Activated T-cell treated with anti-CD3 and anti-CD28 coated beads, Interleukin-2, amount 50 U/mL, for 4 hours (primary cell): ENCODE results near the gene SURF4. TPM values are rescaled to one million over a fixed set of nuclear protein-coding genes. Genes with fewer than 3 reads are reported as not detected.

Source experiments
- ATAC-seq, 2 donors: fragments of 200-7000 bp; cut with Tn5 transposase; one replicate each; pipeline ENCODE4 v1.10.0; 2021
- DNase-seq: peaks from one replicate; pipeline ENCODE4 v3.0.0-alpha.2; 2020
- H3K27me3 Mint-ChIP-seq: one replicate; pipeline ENCODE4 v1.8.0; 2021; ENCODE audit warnings: low read depth, mixed read lengths
- H3K36me3 Mint-ChIP-seq: one replicate; pipeline ENCODE4 v1.8.0; 2022; ENCODE audit warnings: mixed read lengths; ENCODE audit not compliant: insufficient read depth
- H3K4me1 Mint-ChIP-seq: one replicate; pipeline ENCODE4 v1.8.0; 2021; ENCODE audit warnings: low read depth, mixed read lengths
- H3K4me3 Mint-ChIP-seq: one replicate; pipeline ENCODE4 v1.8.0; 2021; ENCODE audit warnings: mild to moderate bottlenecking, moderate library complexity, mixed read lengths
- H3K9me3 Mint-ChIP-seq: one replicate; pipeline ENCODE4 v1.8.0; 2021; ENCODE audit warnings: mixed read lengths
- total RNA-seq, 3 donors: library from RNA; stranded (reverse); gene quantifications; one replicate each; pipeline ENCODE4 v1.2.1, GENCODE V29; 2021

Gene SURF4
- total RNA-seq, 3 donors from 2014 or later = 235 to 292 (median 255) TPM

DNA sequence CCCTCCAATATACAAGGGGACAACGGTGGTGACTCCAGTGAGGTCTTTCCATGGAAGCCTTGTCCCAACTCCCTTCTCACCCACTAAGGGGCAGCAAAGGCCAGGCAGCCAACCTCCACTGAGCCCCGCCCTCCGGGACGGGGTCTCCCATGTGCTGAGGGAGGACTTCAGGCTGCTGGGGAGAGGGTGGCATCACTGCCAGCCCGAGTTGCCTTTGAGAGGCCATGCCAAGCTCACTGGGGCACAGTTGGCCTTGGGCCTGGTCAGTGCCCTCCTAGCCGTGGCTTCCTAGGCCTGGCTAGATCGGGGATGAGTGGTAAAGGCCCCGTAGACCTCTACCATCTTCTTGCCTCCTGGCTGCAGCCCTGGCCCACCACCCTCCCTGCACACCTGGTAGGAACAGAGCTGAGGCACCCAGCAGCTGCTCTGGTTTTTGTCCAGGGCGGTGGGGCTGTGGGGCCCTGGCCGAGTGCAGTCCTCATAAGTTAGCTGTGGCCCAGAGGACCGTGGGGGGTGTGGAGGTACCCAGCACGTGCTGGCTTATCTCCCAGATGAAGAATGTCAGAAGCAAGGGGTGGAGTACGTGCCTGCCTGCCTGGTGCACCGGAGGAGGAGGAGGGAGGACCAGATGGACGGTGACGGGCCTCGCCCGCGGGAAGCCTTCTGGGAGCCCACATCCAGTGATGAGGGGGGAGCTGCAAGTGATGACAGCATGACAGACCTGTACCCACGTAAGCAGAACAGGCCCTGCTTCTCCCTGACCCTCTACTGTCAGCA lies 16.3 kb downstream of the SURF4 start:
- ATAC-seq = no peak
- Mint-ChIP-seq H3K4me1 (peaks cover 49% of the 10 kb centered on the region), H3K27me3 (no peaks in the 10 kb centered on the region), H3K9me3 (no peaks in the 10 kb centered on the region), H3K4me3 (no peak overlapping the region), H3K36me3 (peaks cover 30% of the 10 kb centered on the region)
- no peak for DNase-seq

DNA sequence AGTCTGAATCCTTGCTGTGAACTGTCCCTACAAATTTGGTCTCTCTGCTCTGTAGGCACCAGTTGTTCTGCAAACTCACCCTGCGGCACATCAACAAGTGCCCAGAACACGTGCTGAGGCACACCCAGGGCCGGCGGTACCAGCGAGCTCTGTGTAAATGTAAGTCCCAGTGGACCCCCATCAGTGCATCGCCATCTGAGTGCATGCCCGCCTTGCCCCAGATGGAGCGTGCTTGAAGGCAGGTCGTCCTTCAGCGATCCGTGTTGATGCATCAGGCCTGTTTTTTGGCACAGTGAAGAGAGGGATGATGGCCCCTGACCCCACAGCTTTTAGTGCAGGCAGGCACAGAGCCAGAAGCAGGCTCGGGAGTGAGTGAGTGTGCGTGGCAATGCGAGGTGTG lies 18.2 kb downstream of the SURF4 start:
- Mint-ChIP-seq H3K4me1 (peaks cover 51% of the 10 kb centered on the region), H3K9me3 (no peaks in the 10 kb centered on the region), H3K27me3 (no peaks in the 10 kb centered on the region), H3K4me3 (peak overlapping the region; percentile 80), H3K36me3 (peaks cover 25% of the 10 kb centered on the region)
- ATAC-seq (no peak), DNase-seq (no peak)

DNA sequence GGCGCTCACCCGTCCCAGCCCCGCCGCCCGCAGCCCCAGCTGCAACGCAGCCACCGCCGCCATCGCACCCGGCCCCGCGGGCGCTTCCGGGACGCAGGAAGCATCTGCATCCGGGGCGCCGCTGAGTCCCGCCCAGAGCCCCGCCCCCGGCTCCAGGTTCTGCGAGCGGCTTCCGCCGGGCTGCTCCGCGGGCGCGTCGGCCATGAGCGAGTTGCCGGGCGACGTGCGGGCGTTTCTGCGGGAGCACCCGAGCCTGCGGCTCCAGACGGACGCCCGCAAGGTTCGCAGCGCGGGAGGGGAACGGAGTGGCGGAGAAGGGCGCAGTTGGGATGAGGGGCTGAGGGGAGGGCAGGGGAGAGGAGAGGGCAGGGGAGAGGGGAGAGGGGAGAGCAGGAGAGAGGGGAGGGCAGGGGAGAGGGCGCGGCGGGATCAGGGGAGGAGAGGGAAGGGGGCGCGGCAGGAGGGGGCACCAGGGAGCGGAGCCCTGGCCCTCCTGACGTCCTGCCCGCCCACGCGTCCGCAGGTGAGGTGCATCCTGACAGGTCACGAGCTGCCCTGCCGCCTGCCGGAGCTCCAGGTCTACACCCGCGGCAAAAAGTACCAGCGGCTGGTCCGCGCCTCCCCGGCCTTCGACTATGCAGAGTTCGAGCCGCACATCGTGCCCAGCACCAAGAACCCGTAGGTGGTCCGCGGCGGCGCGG lies 19.3 kb downstream of the SURF4 start, which contains the start of the genes SURF1 and SURF2:
TSS of gene SURF1 (minus strand) at position 97 of the 701 bp plus-strand sequence. CDS start at position 63, 34 bp downstream.
TSS of gene SURF2 (plus strand) at position 160 of the 701 bp plus-strand sequence. CDS start at position 203, 43 bp downstream.
- peak; percentile 85 to 86 for ATAC-seq
- Mint-ChIP-seq H3K27me3 (no peaks in the 10 kb centered on the region), H3K36me3 (peaks cover 26% of the 10 kb centered on the region), H3K4me3 (peak within 1 kb of the TSS; percentile 91), H3K9me3 (no peaks in the 10 kb centered on the region), H3K4me1 (peaks cover 50% of the 10 kb centered on the region)
- peak; percentile 87 for DNase-seq

DNA sequence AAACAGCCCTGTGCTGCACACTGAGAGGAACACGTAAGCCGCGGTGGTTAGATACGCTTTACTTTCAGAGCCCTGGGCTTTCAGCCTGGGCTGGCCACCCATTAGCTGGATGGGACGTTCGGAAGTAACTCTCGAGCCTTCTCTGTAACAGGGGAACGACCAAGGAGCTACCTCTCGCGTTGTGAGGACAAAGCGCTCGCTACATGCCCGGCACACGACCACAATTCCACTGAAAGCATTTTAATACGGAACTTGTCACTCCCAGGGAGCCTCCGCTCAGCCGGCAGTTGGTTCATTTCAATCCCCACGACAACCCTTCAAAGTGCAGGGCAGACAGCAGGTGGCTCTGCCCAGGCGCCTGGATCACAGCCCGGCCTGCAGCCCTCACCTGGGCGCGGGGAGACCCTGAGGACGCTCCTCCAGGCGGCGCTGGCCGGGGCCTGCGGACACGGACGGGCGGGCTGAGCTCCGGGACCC lies 19.9 kb downstream of the SURF4 start:
- peaks cover 47% of the 10 kb centered on the region for H3K4me1 Mint-ChIP-seq
- ATAC-seq = peak; percentile 29
- H3K36me3 Mint-ChIP-seq = peaks cover 26% of the 10 kb centered on the region

DNA sequence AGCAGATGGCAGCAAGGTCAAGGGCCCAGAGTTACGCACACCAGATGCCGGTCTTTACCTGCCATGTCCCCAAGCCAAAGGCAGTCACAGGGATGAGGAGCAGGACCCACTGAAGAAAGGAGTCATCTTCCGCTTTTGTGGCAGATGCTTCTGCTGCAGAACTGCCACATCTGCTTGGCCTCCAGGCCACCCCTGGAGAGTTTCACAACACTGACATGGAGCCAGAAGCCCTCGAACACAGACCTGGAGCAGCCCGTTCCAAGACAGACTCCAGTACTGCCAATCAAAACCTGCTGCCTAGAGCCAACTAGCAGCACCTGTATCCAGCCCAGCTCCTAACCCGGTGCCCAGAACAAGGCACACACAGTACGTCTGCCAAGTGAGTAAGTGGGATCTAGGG lies 21.1 kb downstream of the SURF4 start:
- Mint-ChIP-seq H3K27me3 (no peaks in the 10 kb centered on the region), H3K36me3 (peaks cover 34% of the 10 kb centered on the region), H3K4me3 (peak overlapping the region; percentile 91), H3K9me3 (no peaks in the 10 kb centered on the region), H3K4me1 (peaks cover 49% of the 10 kb centered on the region)
- ATAC-seq = no peak
- no peak for DNase-seq

More for the DNA sequence above, 19.9 kb downstream of the SURF4 start:
- H3K4me3 Mint-ChIP-seq = peak overlapping the region; percentile 91
- DNase-seq = no peak
- no peaks in the 10 kb centered on the region for H3K27me3 Mint-ChIP-seq
- H3K9me3 Mint-ChIP-seq = no peaks in the 10 kb centered on the region

DNA sequence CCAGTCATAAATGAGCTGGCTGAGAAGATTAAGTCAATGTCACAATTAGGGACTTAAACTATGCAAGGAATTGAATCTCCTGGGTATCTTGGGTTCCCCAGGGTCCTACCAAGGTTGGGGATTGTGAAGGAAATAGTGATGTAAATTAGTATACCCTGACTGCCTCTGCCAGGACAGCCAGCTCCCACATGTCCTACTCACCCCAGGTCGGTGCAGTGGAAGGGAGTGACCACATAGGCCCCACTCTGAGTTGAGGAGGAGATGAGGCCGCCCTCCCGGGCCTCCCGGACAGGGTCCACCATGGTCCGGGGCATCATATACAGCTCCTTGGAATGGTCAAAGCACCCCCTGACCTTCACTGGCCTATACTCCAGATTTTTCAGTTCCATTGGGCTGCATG lies 22.3 kb downstream of the SURF4 start:
- Mint-ChIP-seq H3K4me1 (peaks cover 51% of the 10 kb centered on the region), H3K4me3 (no peak overlapping the region), H3K27me3 (no peaks in the 10 kb centered on the region), H3K36me3 (peaks cover 47% of the 10 kb centered on the region), H3K9me3 (no peaks in the 10 kb centered on the region)
- DNase-seq (no peak), ATAC-seq (no peak)

DNA sequence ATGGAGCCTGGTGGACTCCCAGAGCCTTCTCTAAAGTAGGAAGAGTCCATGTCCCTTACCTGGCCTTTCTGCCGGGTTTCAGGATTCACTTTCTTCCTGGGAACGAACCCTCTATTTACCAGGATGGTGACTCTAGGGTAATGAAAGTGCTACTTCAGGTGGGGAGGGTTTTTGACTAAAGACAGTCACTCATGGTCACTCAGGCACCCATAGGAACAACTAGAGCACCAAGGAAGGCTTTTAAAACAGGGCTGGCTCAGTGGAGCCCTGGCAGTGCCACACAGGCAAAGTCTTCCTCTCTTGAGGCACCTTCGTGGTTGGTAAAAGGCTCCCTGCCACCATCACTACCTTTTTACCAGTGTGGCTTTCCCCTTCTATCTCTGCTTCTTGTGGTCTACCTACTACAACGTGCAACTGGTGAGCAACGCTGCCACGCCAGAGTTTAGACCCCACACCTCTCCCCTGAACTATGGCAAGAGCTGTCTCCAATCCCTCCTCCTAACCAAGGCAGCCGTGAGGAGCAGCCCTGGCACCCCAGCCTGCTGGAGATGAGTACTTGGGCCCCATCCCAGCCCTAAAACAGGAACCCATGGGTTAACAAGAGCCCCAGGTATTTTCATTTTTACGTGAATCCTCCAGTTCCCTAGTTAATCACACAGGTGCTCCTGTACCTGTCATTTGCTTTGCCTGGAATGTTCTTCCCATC lies 23.1 kb downstream of the SURF4 start:
- H3K27me3 Mint-ChIP-seq = no peaks in the 10 kb centered on the region
- H3K4me3 Mint-ChIP-seq = no peak overlapping the region
- ATAC-seq (no peak), DNase-seq (no peak)
- peaks cover 48% of the 10 kb centered on the region for H3K36me3 Mint-ChIP-seq
- peaks cover 44% of the 10 kb centered on the region for H3K4me1 Mint-ChIP-seq
- no peaks in the 10 kb centered on the region for H3K9me3 Mint-ChIP-seq

DNA sequence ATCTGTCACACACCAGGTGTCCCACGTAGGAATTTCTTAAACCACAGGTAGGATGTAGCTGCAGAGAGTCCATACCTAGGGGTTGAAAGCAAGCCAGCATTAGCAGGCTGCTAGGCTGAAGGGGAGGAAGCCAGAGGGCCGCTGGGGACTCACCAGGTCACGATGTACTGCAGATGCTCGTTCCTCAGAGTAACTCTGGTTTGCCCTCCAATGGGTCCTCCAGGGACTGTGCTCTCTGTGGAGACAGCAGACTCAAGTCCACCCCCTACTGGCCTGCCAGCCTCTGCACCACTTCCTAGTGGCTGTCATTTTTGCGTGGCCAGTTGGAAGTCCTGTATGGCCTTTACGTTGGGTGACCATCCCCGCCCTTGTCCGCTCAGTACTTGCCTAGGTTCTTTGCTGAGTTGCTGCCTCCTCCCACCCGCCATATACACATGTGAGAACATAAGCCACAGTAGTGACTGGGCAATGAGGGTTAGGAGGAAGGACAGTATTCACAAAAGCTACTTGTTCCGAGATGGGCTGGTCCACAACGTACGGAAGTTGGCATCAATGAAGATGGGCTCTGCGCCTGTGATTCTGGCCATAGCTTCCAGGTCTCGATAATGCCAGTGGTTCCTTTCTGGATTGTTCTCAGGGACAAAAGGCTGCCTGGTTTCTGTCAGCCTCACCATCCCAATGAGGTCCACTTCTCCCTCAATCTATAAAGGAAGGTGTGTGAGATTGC lies 23.8 kb downstream of the SURF4 start:
- no peak for DNase-seq
- no peaks in the 10 kb centered on the region for H3K9me3 Mint-ChIP-seq
- no peak for ATAC-seq
- peak overlapping the region; percentile 8 for H3K4me3 Mint-ChIP-seq
- peaks cover 48% of the 10 kb centered on the region for H3K36me3 Mint-ChIP-seq
- no peaks in the 10 kb centered on the region for H3K27me3 Mint-ChIP-seq
- H3K4me1 Mint-ChIP-seq = peaks cover 40% of the 10 kb centered on the region

DNA sequence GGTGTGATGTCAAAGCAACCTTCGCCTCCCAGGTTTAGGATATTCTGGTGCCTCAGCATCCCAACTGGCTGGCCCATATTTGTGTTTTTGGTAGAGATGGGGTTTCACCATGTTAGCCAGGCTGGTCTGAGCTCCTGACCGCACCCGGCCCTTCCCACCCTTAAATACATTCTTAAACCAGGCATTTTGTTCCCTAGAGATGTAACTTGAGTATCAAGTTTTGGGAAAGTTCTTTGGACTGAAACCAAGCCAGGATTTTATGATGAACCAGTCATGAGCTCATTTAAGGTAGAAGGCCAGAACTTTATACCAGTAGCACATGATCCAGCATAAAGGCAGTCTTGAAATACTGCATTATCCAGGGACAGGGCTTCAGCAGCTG lies 24.3 kb downstream of the SURF4 start:
- peaks cover 45% of the 10 kb centered on the region for H3K4me1 Mint-ChIP-seq
- H3K36me3 Mint-ChIP-seq = peaks cover 48% of the 10 kb centered on the region
- H3K9me3 Mint-ChIP-seq = no peaks in the 10 kb centered on the region
- no peak for DNase-seq
- no peak for ATAC-seq
- no peaks in the 10 kb centered on the region for H3K27me3 Mint-ChIP-seq
- H3K4me3 Mint-ChIP-seq = no peak overlapping the region

DNA sequence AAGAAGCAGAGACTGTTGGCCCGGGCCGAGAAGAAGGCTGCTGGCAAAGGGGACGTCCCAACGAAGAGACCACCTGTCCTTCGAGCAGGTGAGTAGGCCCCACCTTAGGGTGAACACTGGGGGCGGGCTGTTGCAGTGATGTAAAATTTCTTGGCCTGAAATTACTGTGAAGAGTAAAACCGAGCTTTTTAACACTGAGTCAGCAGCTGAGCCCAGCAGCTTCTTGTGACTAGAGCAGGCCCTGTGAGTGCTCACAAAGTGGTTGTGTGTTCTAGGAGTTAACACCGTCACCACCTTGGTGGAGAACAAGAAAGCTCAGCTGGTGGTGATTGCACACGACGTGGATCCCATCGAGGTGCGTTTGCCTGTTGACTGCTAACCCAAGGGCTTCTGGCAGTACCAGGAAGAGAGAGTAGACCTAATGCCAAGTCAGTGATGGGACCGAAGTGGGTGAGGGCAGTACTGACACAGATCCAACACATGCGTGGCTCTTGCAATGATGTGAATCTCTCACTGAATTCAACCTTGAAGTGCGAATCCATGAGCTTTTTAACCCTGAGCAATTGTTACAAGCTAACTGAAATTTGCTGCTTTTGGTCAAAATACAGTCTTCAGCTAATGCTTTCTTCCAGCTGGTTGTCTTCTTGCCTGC lies 25.8 kb downstream of the SURF4 start:
- DNase-seq = no peak
- Mint-ChIP-seq H3K27me3 (no peaks in the 10 kb centered on the region), H3K4me1 (peaks cover 46% of the 10 kb centered on the region), H3K4me3 (peak overlapping the region; percentile 99), H3K36me3 (peaks cover 52% of the 10 kb centered on the region), H3K9me3 (no peaks in the 10 kb centered on the region)
- ATAC-seq = no peak

DNA sequence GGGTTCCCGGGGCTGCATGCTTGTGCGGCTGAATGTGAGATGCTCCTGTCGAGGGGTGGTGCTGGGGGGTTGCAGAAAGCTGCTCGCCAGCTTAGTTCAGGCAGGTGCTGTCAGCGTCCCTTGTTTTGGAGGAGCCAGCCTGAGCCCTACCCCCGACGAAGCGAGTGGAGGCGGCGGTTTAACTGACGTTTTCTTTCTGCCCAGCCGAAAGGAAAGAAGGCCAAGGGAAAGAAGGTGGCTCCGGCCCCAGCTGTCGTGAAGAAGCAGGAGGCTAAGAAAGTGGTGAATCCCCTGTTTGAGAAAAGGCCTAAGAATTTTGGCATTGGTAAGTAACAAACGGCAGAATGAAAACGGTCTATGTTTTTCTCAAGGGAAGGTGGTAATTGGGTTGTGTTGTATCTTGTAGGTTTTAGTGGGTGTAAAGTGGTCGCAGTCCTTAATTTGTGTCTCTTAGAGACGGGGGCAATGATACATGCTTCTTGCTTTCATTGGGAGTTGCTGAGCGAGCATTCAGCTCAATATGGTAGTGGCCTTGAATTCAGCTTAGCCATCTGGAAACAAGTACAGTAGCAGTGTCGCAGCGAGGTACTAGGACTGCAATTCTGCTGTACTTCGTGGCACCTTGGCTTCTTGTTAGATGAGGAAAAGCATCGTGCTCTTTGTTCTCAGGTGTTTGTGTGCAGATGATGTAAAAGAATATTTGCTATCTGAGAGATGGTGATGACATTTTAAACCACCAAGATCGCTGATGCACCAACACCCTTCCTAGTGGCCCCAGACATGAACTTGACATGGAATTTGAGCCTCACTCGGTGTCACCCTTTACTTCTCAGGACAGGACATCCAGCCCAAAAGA lies 26.9 kb downstream of the SURF4 start:
- Mint-ChIP-seq H3K4me1 (peaks cover 40% of the 10 kb centered on the region), H3K4me3 (peak overlapping the region; percentile 99), H3K9me3 (no peaks in the 10 kb centered on the region), H3K36me3 (peaks cover 52% of the 10 kb centered on the region), H3K27me3 (no peaks in the 10 kb centered on the region)
- no peak for ATAC-seq
- DNase-seq = no peak

DNA sequence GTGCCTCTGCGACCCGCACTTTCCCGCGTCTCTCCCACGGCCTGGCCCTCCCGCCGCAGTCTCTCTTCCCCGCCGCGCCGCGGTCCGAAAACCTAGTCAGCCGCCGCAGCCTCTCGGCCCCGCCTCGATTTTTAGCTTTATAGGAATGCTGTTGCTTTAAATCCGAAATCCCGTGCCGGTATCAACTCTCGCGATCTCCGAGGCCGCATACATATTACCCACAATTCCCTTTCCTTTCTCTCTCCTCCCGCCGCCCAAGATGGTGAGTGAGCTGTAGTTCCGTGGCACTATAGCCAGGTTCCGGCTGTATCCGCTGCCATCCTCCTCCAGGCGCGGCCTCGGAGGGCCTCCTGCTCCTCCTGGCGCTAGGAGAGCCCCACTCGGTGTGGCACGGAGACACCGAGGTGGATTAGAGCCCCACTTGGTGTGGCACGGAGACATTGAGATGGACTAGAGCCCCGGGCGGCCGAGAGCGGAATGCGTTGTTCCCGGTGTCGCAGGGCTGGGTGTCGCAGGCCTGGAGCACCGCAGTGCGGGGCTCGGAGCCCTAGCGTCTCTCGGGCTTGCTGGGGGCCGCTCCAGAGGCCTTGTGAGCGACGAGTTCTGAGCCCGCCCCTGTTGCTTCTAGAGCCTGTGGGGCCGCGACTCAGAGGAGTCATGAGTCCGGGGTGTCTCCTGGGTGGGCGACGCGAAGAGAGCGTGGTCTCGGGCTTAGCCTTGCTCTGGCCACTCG lies 27.7 kb downstream of the SURF4 start, which contains the start of the genes MED22 and RPL7A:
TSS of gene MED22 (minus strand) at position 147 of the 733 bp plus-strand sequence. CDS start 1,469 bp downstream, outside the sequence.
TSS of gene RPL7A (plus strand) at position 234 of the 733 bp plus-strand sequence. CDS start at position 260, 26 bp downstream.
- Mint-ChIP-seq H3K9me3 (no peaks in the 10 kb centered on the region), H3K27me3 (no peaks in the 10 kb centered on the region), H3K36me3 (peaks cover 48% of the 10 kb centered on the region), H3K4me1 (peaks cover 38% of the 10 kb centered on the region), H3K4me3 (peak within 1 kb of the TSS; percentile 99)
- DNase-seq (peak; percentile 89), ATAC-seq (peak; percentile 78)
